GM12891 (cell line): ENCODE data around the gene NIPA2.

Experiments
- PAX5 ChIP-seq: IDR thresholded peaks from 2 replicates; pipeline ENCODE4 v1.6.1; 2011; ENCODE audit warnings: low read length, moderate library complexity, mild to moderate bottlenecking; ENCODE audit not compliant: insufficient read depth, severe bottlenecking
- POLR2A ChIP-seq: IDR thresholded peaks from 2 replicates; pipeline ENCODE4 v1.6.1; 2011; ENCODE audit warnings: low read depth, low read length, control low read depth
- POLR2AphosphoS5 ChIP-seq: IDR thresholded peaks from 2 replicates; pipeline ENCODE4 v1.6.1; 2011; ENCODE audit warnings: low read depth, low read length, control low read depth
- TAF1 ChIP-seq: IDR thresholded peaks from 2 replicates; pipeline ENCODE4 v1.6.1; 2011; ENCODE audit warnings: low read depth, low read length, control low read depth

GRCh38 chr15:22796079-22796478, 42.4 kb upstream of the NIPA2 start:
- TF ChIP-seq POLR2A (no peak), PAX5 (no peak), POLR2AphosphoS5 (no peak), TAF1 (no peak)
